Lung (tissue), 12 donors: ENCODE measurements around the gene UBTD2. TPM values are rescaled to one million over a fixed set of nuclear protein-coding genes. Genes with fewer than 3 reads are reported as not detected.
A peak's percentile ranks its signal among the peaks of the same experiment; 100 is the strongest.

Experiments
- ATAC-seq: fragments of 200-7000 bp; cut with Tn5 transposase; one replicate; pipeline ENCODE4 v1.9.1; 2020; ENCODE audit warnings: moderate number of reproducible peaks; ENCODE audit not compliant: insufficient read depth, low FRiP score
- DNase-seq, 3 donors: peaks; one replicate each; pipeline ENCODE4 v3.0.0-alpha.2; 2013 to 2017
- H3K27ac ChIP-seq, 2 donors: one replicate each; pipeline ENCODE4 v1.5.1; 2013; ENCODE audit warnings: mild to moderate bottlenecking in 2 of 2, moderate library complexity in 2 of 2, control low read depth in 1 of 2, inconsistent platforms in 1 of 2, low read depth in 1 of 2, low read length in 1 of 2
- H3K27me3 ChIP-seq, 3 donors: one replicate each; pipeline ENCODE4 v1.5.1; 2013; ENCODE audit warnings: low read length in 2 of 3; ENCODE audit not compliant: control insufficient read depth in 3 of 3, insufficient read depth in 3 of 3
- H3K36me3 ChIP-seq, 4 donors: one replicate each; pipeline ENCODE4 v1.5.1; 2013; ENCODE audit warnings: low read length in 4 of 4, mild to moderate bottlenecking in 1 of 4, moderate library complexity in 1 of 4; ENCODE audit not compliant: control insufficient read depth in 4 of 4, insufficient read depth in 4 of 4
- H3K4me1 ChIP-seq, 5 donors: one replicate each; pipeline ENCODE4 v1.5.1; 2013; ENCODE audit warnings: low read length in 5 of 5, mild to moderate bottlenecking in 2 of 5, moderate library complexity in 1 of 5; ENCODE audit not compliant: control insufficient read depth in 5 of 5, insufficient read depth in 5 of 5
- H3K4me3 ChIP-seq: one replicate; pipeline ENCODE4 v1.5.1; 2013; ENCODE audit warnings: mild to moderate bottlenecking, control low read depth, moderate library complexity
- H3K9ac ChIP-seq, 2 donors: one replicate each; pipeline ENCODE4 v1.5.1; 2013; ENCODE audit warnings: low read length in 2 of 2, control low read depth in 1 of 2; ENCODE audit not compliant: insufficient read depth in 1 of 2
- H3K9me3 ChIP-seq, 4 donors: one replicate each; pipeline ENCODE4 v1.5.1; 2013; ENCODE audit warnings: low read length in 3 of 4, mild to moderate bottlenecking in 1 of 4, moderate library complexity in 1 of 4; ENCODE audit not compliant: control insufficient read depth in 4 of 4, insufficient read depth in 3 of 4
- CTCF ChIP-seq: IDR thresholded peaks from 2 replicates; pipeline ENCODE4 v1.5.1; 2012; ENCODE audit warnings: mild to moderate bottlenecking; ENCODE audit errors: control extremely low read depth, extremely low read depth
- WGBS, 2 donors: extraction: QIAGEN DNeasy Blood & Tissue Kit; methylation state at CpG; one replicate each; pipeline ENCODE4 v1.1.7; 2013; 5-methylcytosine and 5-hydroxymethylcytosine counted together
- polyA plus RNA-seq, 2 donors: library from polyadenylated mRNA; stranded (reverse); fragments of 200-250 nt; gene quantifications; one replicate each; pipeline ENCODE4 v1.2.1, GENCODE V29; 2013
- total RNA-seq, 2 donors: library from RNA; depleted of rRNA in 1 of 2; stranded (reverse); fragments of >200 nt in 1 of 2; gene quantifications; one replicate each; pipeline ENCODE4 v1.2.1, GENCODE V29; 2014 to 2021
- donor health status: control.
- donor health status: control.
- donor health status: Bipolar disorder and iron deficiency.
- donor health status: healthy.
- donor health status: DM: yes; HTN: yes; CAD: no.

Gene UBTD2
- total and polyA plus RNA-seq, 4 donors: 8.1 to 53.5 (median 11.3) TPM

GRCh38 chr5:172282272-172283019 is 1.1 kb downstream of the UBTD2 start:
- Histone ChIP-seq H3K9ac (peak overlapping the region; percentile 31 to 80), H3K4me1 (peaks cover 0 to 40% (median 0%) of the 10 kb centered on the region in 5 donors), H3K4me3 (peak overlapping the region; percentile 85), H3K27ac (peak overlapping the region; percentile 88 to 98), H3K9me3 (no peaks in the 10 kb centered on the region), H3K27me3 (no peaks in the 10 kb centered on the region), H3K36me3 (peaks cover 0 to 8% (median 0%) of the 10 kb centered on the region in 4 donors)
- TF ChIP-seq CTCF: no peak
- WGBS, 2 donors: 14 to 19% methylated on average over 13 of the region's 13 CpGs
- ATAC-seq (no peak), DNase-seq (peak in 2 of 3 donors; percentile 29 to 48)

- Histone ChIP-seq H3K4me1 (peaks cover 0 to 40% (median 3%) of the 10 kb centered on the region in 5 donors), H3K9ac (peak overlapping the region in 1 of 2 donors; percentile 80), H3K27ac (no peak overlapping the region), H3K36me3 (peaks cover 0 to 12% (median 0%) of the 10 kb centered on the region in 4 donors), H3K4me3 (no peak overlapping the region), H3K27me3 (no peaks in the 10 kb centered on the region), H3K9me3 (no peaks in the 10 kb centered on the region)
- no peak for TF ChIP-seq CTCF
- ATAC-seq (no peak), DNase-seq (peak in 2 of 3 donors; percentile 67 to 69)
- 67 to 78% methylated on average over 6 of the region's 6 CpGs for WGBS, 2 donors
Measured at GRCh38 chr5:172281346-172281745, 2.2 kb downstream of the UBTD2 start.

- Histone ChIP-seq H3K4me3 (no peak overlapping the region), H3K4me1 (peaks cover 0 to 40% (median 4%) of the 10 kb centered on the region in 5 donors), H3K9me3 (no peaks in the 10 kb centered on the region), H3K27me3 (no peaks in the 10 kb centered on the region), H3K27ac (no peak overlapping the region), H3K9ac (peak overlapping the region in 1 of 2 donors; percentile 80), H3K36me3 (peaks cover 0 to 17% (median 0%) of the 10 kb centered on the region in 4 donors)
- TF ChIP-seq CTCF: no peak
- ATAC-seq (no peak), DNase-seq (peak; percentile 89 to 97 (median 97))
- whole genome bisulfite sequencing, 2 donors: 81% methylated on average over 4 of the region's 4 CpGs
Measured at GRCh38 chr5:172280929-172281328, 2.6 kb downstream of the UBTD2 start.
